HG03571 (cell line): ENCODE data around the gene YWHAG.
"Not testable (repeated sequence)": the region's sequence is repeated elsewhere in the genome, so short reads cannot be mapped to it uniquely, and the experiment has no call there.

ENCODE experiments used
- ATAC-seq: cut with Tn5 transposase; IDR thresholded peaks from one replicate; pipeline ENCODE4 v1.9.1; 2021; ENCODE audit not compliant: unreplicated experiment

YWHAG gene

GRCh38 chr7:76349313-76349885 is 9.4 kb downstream of the YWHAG start:
- no peak for ATAC-seq

DNA sequence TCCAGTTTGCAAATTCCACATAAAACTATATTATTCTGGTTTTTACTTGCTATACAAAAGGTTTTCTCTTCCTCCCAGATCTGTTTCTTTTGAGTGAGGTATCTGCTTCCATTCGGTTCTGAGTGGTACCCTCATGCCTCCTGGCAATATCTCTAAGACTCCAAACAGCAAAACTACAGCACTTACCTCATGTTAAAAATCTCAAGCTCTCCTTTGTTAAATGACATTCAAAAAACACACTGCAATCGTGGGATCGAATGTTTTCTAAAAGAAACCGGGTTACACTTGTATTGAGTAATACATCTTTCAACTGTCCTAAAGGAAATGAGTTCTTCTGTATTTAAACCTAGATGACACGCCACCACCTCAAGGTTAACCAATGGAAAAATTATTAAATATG is 11.1 kb downstream of the YWHAG start:
- ATAC-seq: no peak

DNA sequence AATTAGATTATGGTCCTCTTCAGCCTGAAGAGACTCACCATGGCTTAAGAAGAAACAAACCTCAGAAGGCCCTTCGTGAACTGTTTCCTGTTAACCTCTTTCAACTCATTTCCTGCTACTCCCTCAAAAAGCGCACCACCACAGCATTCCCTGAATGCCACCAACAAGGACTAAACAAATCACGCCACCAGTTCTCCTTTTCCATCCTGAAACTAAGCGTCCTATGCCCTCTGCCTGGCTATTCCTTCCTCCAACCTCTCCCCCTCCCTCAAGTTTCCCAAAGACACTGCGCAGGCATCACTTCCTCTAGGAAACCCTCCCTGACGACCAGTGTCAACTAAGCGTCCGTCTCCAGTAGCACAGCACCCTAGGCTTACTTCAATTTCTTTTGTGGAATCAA is 12.0 kb downstream of the YWHAG start:
- ATAC-seq: no peak

DNA sequence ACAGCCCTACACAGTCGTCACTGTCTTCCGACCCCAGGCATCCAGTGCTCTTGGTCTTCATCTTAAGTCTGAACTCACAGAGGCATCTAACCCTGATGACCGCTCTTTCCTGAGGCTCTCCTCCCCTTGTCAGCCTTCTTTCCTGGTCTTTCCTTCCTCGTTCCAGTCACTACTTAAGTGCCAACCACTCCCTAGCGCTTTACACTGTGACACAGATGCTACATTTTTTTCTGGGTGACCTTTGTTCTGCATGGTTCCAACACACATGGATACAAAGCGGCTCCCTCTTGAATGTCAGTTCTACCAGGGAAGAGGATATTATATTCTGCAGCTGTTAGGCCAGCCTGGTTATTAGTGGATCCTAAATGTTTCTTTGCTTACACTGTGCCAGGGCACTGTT is 12.7 kb downstream of the YWHAG start:
- no peak for ATAC-seq

DNA sequence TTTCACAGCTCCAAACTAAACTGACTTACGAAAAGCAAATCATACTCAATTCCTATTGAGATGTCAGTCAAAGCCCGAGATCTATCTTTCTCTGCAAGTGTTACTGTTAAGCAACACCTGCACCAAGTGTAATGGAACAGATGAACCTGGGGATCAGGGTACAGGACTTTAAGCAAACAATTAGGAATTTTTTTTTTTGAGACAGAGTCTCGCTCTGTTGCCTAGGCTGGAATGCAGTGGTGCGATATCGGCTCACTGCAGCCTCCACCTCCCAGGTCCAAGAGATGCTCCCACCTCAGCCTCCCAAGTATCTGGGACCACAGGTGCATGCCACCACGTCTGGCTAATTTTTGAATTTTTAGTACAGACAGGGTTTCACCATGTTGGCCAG is 14.9 kb downstream of the YWHAG start:
- ATAC-seq: no peak

- ATAC-seq: no peak
Observed at GRCh38 chr7:76343294-76343930, 15.4 kb downstream of the YWHAG start.

DNA sequence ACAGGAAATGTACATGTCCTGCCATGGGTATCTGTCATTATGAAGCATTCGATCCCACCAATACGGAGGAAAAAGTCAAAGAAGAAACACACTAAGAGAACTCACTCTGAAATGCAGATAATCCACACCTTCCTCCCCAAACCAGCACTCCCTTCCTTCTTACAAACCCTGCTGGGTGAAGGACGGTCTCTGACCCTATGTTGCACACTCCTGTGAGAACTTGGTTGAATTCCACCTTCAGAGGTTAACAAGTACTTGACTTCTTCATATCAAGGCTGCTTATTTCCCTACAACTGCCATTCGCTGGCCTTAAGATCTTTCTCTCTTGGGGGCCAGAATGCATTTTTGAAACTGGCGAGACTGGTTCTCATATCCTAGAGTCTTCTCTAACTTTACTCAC is 16.6 kb downstream of the YWHAG start:
- no peak for ATAC-seq

GRCh38 chr7:76340617-76341131 is 18.1 kb downstream of the YWHAG start:
- no peak for ATAC-seq

- no peak for ATAC-seq
Observed at GRCh38 chr7:76338298-76339084, 20.3 kb downstream of the YWHAG start.

GRCh38 chr7:76337147-76337546 is 21.6 kb downstream of the YWHAG start:
- no peak for ATAC-seq

DNA sequence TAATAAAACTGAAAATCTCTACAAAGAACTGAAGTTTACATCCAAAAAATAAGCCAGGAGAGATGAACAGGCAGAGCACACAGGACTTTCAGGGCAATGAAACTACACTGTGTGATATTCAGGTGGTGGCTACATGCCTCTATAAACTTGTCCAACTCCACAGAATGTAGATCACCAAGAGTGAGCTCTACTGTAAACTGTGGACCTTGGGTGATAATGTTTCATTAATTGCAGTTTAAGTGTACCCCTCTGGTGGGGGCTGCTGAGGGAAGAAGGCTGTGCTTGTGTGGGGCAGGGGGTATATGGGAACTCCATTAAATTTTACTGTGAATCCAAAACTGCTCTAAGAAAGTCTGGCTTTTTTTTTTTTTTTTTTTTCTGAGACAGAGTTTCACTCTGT is 22.7 kb downstream of the YWHAG start:
- ATAC-seq: no peak

GRCh38 chr7:76335417-76335816 is 23.4 kb downstream of the YWHAG start:
- ATAC-seq: not testable (repeated sequence)

DNA sequence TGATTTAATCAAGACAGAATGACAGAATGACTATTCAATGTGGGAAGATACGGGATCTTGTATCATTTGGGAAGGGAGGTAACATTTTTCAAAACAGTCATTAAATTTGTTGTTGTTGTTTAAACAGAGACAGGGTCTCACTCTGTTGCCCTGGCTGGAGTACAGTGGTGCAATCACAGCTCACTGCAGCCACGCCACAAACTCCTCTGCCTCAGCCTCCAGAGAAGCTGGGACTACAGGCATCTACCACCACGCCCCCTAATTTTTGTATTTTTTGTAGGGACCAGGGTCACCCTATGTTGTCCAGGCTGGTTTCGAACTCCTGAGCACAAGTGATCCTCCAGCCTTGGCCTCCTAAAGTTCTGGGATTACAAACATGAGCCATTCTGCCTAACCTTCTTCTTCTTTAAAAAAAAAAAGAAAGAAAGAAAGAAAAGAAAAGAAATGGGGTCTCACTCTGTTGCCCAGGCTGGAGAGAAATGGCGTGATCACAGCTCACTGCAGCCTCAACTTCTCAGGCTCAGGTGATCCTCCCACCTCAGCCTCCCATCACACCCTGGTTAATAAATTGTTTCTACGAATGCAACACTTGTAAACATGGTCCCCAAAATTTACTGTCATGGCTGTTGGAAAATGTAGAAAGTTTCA is 24.3 kb downstream of the YWHAG start:
- ATAC-seq: no peak

GRCh38 chr7:76333511-76334101 is 25.2 kb downstream of the YWHAG start:
- ATAC-seq: no peak

GRCh38 chr7:76332078-76332477 is 26.7 kb downstream of the YWHAG start:
- no peak for ATAC-seq

- ATAC-seq: no peak
Observed at GRCh38 chr7:76330673-76331072, 28.1 kb downstream of the YWHAG start.

GRCh38 chr7:76330261-76330660 is 28.5 kb downstream of the YWHAG start:
- no peak for ATAC-seq

GRCh38 chr7:76329479-76329878 is 29.3 kb downstream of the YWHAG start:
- no peak for ATAC-seq

GRCh38 chr7:76328389-76328788 is 30.4 kb downstream of the YWHAG start:
- no peak for ATAC-seq

DNA sequence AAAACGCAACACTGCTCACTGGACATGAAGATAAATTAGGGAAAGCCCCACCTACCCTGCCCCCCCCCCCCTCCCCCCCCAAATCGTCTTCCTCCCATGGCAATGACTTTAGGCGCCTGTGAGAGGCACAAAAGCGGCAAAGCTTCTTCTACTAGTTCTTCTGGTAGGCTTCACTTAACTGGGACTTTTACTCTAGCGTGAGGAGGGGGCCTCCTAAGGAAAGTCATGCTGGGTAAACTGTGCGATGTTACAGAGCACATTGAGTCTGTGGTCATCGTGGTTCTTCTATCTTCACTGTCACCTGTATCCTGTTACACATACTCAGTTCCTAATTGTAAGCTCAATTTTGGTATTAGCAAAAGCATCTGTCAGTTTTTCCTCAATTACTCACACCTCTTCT is 31.2 kb downstream of the YWHAG start:
- ATAC-seq: no peak

DNA sequence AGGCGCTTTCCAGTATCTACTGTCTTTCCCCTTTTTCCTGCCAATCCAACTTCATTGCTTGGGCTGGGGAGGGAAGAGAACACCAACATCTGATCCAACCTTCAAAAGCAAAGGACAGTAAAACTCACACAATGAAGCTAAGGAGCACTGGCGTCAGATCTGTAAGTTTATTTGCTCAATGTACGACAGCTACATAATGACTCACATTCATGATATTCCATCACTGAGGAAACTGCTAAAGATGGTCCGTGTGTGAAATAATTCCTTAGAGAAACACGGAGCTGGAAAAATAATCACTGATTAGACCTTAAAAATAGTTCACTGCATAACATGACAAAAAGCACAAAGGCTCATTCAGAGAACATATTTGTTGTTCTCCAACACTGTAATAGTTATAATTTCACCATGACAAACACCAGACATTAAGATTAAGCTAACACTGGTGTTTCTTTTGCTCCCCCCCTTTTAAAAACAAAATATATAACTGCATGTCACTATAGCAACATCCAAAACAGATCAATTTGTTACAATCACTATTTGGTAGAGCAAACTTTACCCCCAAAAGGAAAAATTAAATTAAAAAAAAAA is 32.1 kb downstream of the YWHAG start:
- ATAC-seq: no peak
